Activated naive CD8-positive, alpha-beta T cell treated with anti-CD3 and anti-CD28 coated beads, Interleukin-2, amount 50 U/mL, for 24 hours (primary cell): ENCODE measurements around the gene GLRA3.
A peak's percentile ranks its signal among the peaks of the same experiment; 100 is the strongest.

Experiments used
- ATAC-seq: fragments of 150-1000 bp; cut with Tn5 transposase; one replicate; pipeline ENCODE4 v1.10.0; 2021
- DNase-seq: peaks from one replicate; pipeline ENCODE4 v3.0.0; 2021
- H3K27ac Mint-ChIP-seq: one replicate; pipeline ENCODE4 v1.8.0; 2021; ENCODE audit warnings: mild to moderate bottlenecking, mixed read lengths
- H3K27me3 Mint-ChIP-seq: one replicate; pipeline ENCODE4 v1.8.0; 2021; ENCODE audit warnings: mixed read lengths
- H3K36me3 Mint-ChIP-seq: one replicate; pipeline ENCODE4 v1.8.0; 2021; ENCODE audit warnings: low read depth, mixed read lengths
- H3K4me1 Mint-ChIP-seq: one replicate; pipeline ENCODE4 v1.8.0; 2021; ENCODE audit warnings: mixed read lengths
- H3K4me3 Mint-ChIP-seq: one replicate; pipeline ENCODE4 v1.8.0; 2021; ENCODE audit warnings: mild to moderate bottlenecking, moderate library complexity, mixed read lengths
- H3K9me3 Mint-ChIP-seq: one replicate; pipeline ENCODE4 v1.8.0; 2021; ENCODE audit warnings: mixed read lengths

Gene GLRA3

GRCh38 chr4:174681723-174682300, 147.2 kb downstream of the GLRA3 start:
- ATAC-seq, result peak; percentile 63
- Mint-ChIP-seq H3K9me3 (no peaks in the 10 kb centered on the region), H3K36me3 (no peaks in the 10 kb centered on the region), H3K27ac (no peak overlapping the region), H3K27me3 (no peaks in the 10 kb centered on the region), H3K4me3 (no peak overlapping the region), H3K4me1 (no peaks in the 10 kb centered on the region)
- no peak for DNase-seq

DNA sequence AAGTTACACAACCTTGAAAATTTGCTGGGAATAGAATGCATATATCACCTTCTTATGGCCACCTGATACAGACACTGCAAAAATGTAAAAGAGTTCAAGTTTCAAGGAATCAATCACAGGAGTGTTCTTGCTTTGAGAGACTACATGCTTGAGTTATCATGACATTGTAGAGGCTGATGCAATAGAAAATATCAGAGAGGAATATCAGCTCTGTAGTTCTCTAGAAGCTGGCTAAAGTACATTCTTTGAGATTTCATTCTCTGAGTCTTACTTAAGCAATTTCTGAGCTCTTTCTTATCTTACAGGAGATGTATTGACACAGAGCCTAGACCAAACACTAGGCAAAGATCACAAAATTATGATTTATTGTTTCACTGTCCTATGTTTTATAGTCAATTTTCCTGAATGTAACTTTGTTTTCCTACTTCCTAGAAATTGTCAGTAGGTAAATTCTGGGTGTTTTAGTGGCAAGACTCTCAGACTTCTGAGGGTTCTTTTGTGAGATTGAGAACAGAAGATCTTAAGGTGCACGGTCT, 154.7 kb downstream of the GLRA3 start:
- peaks cover 1% of the 10 kb centered on the region for H3K27me3 Mint-ChIP-seq
- no peak for ATAC-seq
- H3K4me1 Mint-ChIP-seq, result no peaks in the 10 kb centered on the region
- no peaks in the 10 kb centered on the region for H3K9me3 Mint-ChIP-seq
- no peak overlapping the region for H3K27ac Mint-ChIP-seq
- DNase-seq, result no peak
- H3K36me3 Mint-ChIP-seq, result no peaks in the 10 kb centered on the region
- no peak overlapping the region for H3K4me3 Mint-ChIP-seq

GRCh38 chr4:174673865-174674264, 155.2 kb downstream of the GLRA3 start:
- no peak for ATAC-seq
- H3K9me3 Mint-ChIP-seq, result no peaks in the 10 kb centered on the region

DNA sequence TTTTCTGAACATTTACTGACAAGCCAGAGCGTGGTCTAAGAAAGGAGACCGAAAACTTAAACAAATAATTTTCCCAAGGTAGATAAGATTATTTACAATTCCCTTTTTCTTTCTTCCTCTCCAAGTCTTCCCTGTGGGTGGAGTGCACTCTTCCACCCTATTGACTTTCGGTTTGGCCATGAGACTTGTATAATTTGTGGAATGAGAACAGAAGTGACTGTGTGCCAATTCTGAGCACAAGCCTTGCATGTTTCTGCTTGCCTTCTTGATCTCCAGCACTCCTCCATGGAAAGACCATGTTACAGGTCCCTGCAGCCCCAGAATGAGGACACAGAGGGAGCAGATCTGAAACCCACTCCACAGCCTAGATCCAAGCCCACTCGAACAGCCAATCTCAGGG, 156.8 kb downstream of the GLRA3 start:
- peaks cover 1% of the 10 kb centered on the region for H3K27me3 Mint-ChIP-seq
- no peaks in the 10 kb centered on the region for H3K36me3 Mint-ChIP-seq
- H3K27ac Mint-ChIP-seq, result no peak overlapping the region
- no peak for ATAC-seq
- H3K4me3 Mint-ChIP-seq, result no peak overlapping the region
- no peaks in the 10 kb centered on the region for H3K4me1 Mint-ChIP-seq
- H3K9me3 Mint-ChIP-seq, result no peaks in the 10 kb centered on the region
- DNase-seq, result no peak

More at GRCh38 chr4:174673865-174674264, 155.2 kb downstream of the GLRA3 start:
- no peak for DNase-seq
- Mint-ChIP-seq H3K36me3 (no peaks in the 10 kb centered on the region), H3K27ac (no peak overlapping the region), H3K4me1 (no peaks in the 10 kb centered on the region), H3K4me3 (no peak overlapping the region), H3K27me3 (peaks cover 1% of the 10 kb centered on the region)

GRCh38 chr4:174669270-174669669, 159.8 kb downstream of the GLRA3 start:
- peaks cover 1% of the 10 kb centered on the region for H3K27me3 Mint-ChIP-seq

GRCh38 chr4:174665799-174666198, 163.2 kb downstream of the GLRA3 start:
- no peak overlapping the region for H3K27ac Mint-ChIP-seq
- no peaks in the 10 kb centered on the region for H3K36me3 Mint-ChIP-seq
- H3K4me1 Mint-ChIP-seq, result no peaks in the 10 kb centered on the region
- no peak for ATAC-seq
- no peak for DNase-seq
- H3K9me3 Mint-ChIP-seq, result no peaks in the 10 kb centered on the region
- H3K27me3 Mint-ChIP-seq, result no peaks in the 10 kb centered on the region
- H3K4me3 Mint-ChIP-seq, result no peak overlapping the region

More at GRCh38 chr4:174669270-174669669, 159.8 kb downstream of the GLRA3 start:
- Mint-ChIP-seq H3K9me3 (no peaks in the 10 kb centered on the region), H3K27ac (no peak overlapping the region), H3K4me1 (no peaks in the 10 kb centered on the region), H3K36me3 (no peaks in the 10 kb centered on the region), H3K4me3 (no peak overlapping the region)
- ATAC-seq (no peak), DNase-seq (no peak)

- no peak for DNase-seq
Observed at GRCh38 chr4:174663216-174663615, 165.8 kb downstream of the GLRA3 start.

DNA sequence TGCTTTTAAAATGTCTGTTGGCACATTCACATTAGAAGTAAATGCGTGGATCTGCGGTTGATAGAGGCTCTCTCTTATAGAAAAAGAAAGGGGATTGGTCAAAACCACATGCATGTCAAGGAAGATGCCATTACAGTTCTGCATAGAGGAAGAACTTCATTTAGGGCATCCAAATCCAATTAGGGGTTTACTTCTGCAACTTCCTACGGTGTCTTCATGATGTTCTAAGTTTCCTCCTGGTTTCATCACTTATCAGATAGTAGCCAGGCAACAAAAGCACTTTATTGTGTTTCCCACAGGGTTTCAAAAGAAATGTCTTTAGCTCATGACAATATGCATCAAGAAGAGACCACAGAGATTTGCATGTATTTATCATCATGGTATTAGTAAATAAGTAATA, 170.8 kb downstream of the GLRA3 start:
- Mint-ChIP-seq H3K36me3 (no peaks in the 10 kb centered on the region), H3K9me3 (no peaks in the 10 kb centered on the region), H3K4me1 (no peaks in the 10 kb centered on the region), H3K27me3 (peaks cover 2% of the 10 kb centered on the region), H3K4me3 (no peak overlapping the region), H3K27ac (no peak overlapping the region)
- DNase-seq (no peak), ATAC-seq (no peak)

More at GRCh38 chr4:174663216-174663615, 165.8 kb downstream of the GLRA3 start:
- H3K27ac Mint-ChIP-seq, result no peak overlapping the region
- ATAC-seq, result no peak
- H3K4me1 Mint-ChIP-seq, result no peaks in the 10 kb centered on the region
- H3K36me3 Mint-ChIP-seq, result no peaks in the 10 kb centered on the region
- H3K4me3 Mint-ChIP-seq, result no peak overlapping the region
- no peaks in the 10 kb centered on the region for H3K9me3 Mint-ChIP-seq
- H3K27me3 Mint-ChIP-seq, result no peaks in the 10 kb centered on the region

- Mint-ChIP-seq H3K27ac (no peak overlapping the region), H3K36me3 (no peaks in the 10 kb centered on the region), H3K27me3 (peaks cover 2% of the 10 kb centered on the region), H3K4me1 (no peaks in the 10 kb centered on the region), H3K4me3 (no peak overlapping the region), H3K9me3 (no peaks in the 10 kb centered on the region)
- DNase-seq (no peak), ATAC-seq (no peak)
Observed at GRCh38 chr4:174657472-174657871, 171.6 kb downstream of the GLRA3 start.

GRCh38 chr4:174654634-174655033, 174.4 kb downstream of the GLRA3 start:
- H3K4me3 Mint-ChIP-seq, result no peak overlapping the region
- DNase-seq (no peak), ATAC-seq (no peak)
- no peaks in the 10 kb centered on the region for H3K4me1 Mint-ChIP-seq
- H3K27ac Mint-ChIP-seq, result no peak overlapping the region
- peaks cover 2% of the 10 kb centered on the region for H3K27me3 Mint-ChIP-seq
- H3K36me3 Mint-ChIP-seq, result no peaks in the 10 kb centered on the region
- H3K9me3 Mint-ChIP-seq, result no peaks in the 10 kb centered on the region

- Mint-ChIP-seq H3K9me3 (no peaks in the 10 kb centered on the region), H3K27ac (no peak overlapping the region), H3K27me3 (no peaks in the 10 kb centered on the region), H3K36me3 (no peaks in the 10 kb centered on the region), H3K4me1 (no peaks in the 10 kb centered on the region), H3K4me3 (no peak overlapping the region)
- no peak for DNase-seq
- no peak for ATAC-seq
Observed at GRCh38 chr4:174650711-174651355, 178.2 kb downstream of the GLRA3 start.

GRCh38 chr4:174648812-174649211, 180.2 kb downstream of the GLRA3 start:
- no peak for DNase-seq
- no peak overlapping the region for H3K4me3 Mint-ChIP-seq
- no peak overlapping the region for H3K27ac Mint-ChIP-seq
- no peaks in the 10 kb centered on the region for H3K9me3 Mint-ChIP-seq
- no peaks in the 10 kb centered on the region for H3K4me1 Mint-ChIP-seq
- H3K36me3 Mint-ChIP-seq, result no peaks in the 10 kb centered on the region
- H3K27me3 Mint-ChIP-seq, result no peaks in the 10 kb centered on the region
- no peak for ATAC-seq

- DNase-seq, result no peak
- no peaks in the 10 kb centered on the region for H3K36me3 Mint-ChIP-seq
- no peaks in the 10 kb centered on the region for H3K9me3 Mint-ChIP-seq
- no peaks in the 10 kb centered on the region for H3K4me1 Mint-ChIP-seq
- H3K4me3 Mint-ChIP-seq, result no peak overlapping the region
- ATAC-seq, result no peak
- H3K27me3 Mint-ChIP-seq, result no peaks in the 10 kb centered on the region
- H3K27ac Mint-ChIP-seq, result no peak overlapping the region
Observed at GRCh38 chr4:174646326-174646725, 182.7 kb downstream of the GLRA3 start.

DNA sequence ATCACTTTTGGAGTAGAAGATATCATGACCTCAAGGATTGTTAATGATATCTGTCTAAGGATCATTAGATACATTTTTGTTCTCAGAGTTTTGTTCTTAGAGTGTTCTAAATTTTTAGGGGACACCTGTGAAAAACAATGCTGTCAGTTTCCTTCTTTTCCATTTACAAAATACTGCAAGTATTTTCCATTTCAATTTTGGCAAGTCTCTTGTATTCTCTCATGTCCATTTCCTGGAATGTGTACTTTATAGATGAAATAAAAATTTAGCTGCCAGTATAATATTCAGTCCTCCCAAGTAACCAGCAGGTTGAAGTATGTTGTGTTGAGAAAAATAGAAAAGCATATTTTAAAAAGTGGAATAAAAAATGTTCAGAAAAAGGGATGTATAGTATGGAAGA, 188.9 kb downstream of the GLRA3 start:
- Mint-ChIP-seq H3K4me1 (no peaks in the 10 kb centered on the region), H3K9me3 (no peaks in the 10 kb centered on the region), H3K27me3 (no peaks in the 10 kb centered on the region), H3K27ac (no peak overlapping the region), H3K36me3 (no peaks in the 10 kb centered on the region), H3K4me3 (no peak overlapping the region)
- no peak for DNase-seq
- ATAC-seq, result no peak

GRCh38 chr4:174635732-174636131, 193.3 kb downstream of the GLRA3 start:
- H3K27me3 Mint-ChIP-seq, result no peaks in the 10 kb centered on the region
- DNase-seq (no peak), ATAC-seq (no peak)
- H3K27ac Mint-ChIP-seq, result no peak overlapping the region
- H3K9me3 Mint-ChIP-seq, result no peaks in the 10 kb centered on the region
- no peaks in the 10 kb centered on the region for H3K36me3 Mint-ChIP-seq
- no peak overlapping the region for H3K4me3 Mint-ChIP-seq
- H3K4me1 Mint-ChIP-seq, result no peaks in the 10 kb centered on the region
